Activated CD4-positive, alpha-beta T cell treated with anti-CD3 and anti-CD28 coated beads, Interleukin-2, amount 50 U/mL, for 1 hour (primary cell): ENCODE results near the gene NANP.
"Not testable (repeated sequence)": the region's sequence is repeated elsewhere in the genome, so short reads cannot be mapped to it uniquely, and the experiment has no call there.

Experiments used
- DNase-seq: peaks from one replicate; pipeline ENCODE4 v3.0.0-alpha.2; 2020

NANP gene

DNA sequence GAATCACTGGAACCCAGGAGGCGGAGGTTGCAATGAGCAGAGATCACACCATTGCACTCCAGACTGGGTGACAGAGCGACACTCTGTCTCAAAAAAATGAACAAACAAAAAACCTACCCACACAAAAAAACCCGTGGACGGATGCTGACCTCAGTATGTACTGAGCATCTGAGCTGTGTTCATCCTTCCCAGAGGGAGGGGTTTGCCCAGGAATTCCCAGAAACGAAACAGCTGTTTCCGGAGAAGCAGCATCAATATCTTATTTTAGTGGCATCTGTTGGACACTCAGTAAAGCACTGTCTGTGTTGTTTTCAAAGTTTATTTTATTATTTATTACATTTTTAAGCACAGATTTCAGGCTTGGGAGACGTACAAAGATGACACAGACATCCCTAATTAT is 18.7 kb downstream of the NANP start:
- no peak for DNase-seq

DNA sequence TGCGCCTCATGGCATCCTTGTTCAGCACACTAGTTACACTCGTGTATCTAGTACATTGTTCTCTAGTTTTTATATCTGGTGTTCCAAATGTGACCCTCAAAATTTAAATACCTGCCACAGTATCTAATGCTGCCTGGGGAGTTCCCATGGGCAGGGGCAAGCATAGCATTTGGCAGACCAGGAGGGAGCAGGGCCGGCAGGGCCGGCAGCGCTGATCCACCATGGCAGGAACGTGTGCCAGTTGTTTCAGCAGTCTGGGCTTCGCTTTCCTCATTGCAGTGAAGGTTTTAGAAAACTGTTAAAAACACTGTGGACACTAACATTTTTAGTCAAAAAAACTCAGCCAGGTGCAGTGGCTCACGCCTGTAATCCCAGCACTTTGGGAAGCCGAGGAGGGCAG is 19.2 kb downstream of the NANP start:
- no peak for DNase-seq

- DNase-seq: not testable (repeated sequence)
Measured at GRCh38 chr20:25602914-25603309, 20.9 kb downstream of the NANP start.

DNA sequence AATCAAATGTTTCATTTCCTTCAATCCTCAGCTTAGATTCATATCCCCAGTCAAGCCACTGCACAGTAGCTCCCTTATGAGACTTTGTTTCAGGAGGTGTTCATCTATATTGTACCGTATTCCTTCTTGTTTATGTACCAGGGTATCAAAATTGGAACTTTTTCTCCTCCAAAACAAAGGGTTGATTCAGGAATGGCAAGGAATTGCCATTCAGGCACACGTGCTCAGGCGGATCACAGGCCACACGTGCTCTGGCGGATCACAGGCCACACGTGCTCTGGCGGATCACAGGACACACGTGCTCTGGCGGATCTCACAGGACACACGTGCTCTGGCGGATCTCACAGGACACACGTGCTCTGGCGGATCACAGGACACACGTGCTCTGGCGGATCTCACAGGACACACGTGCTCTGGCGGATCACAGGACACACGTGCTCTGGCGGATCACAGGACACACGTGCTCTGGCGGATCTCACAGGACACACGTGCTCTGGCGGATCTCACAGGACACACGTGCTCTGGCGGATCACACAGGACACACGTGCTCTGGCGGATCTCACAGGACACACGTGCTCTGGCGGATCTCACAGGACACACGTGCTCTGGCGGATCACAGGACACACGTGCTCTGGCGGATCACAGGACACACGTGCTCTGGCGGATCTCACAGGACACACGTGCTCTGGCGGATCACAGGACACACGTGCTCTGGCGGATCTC is 21.5 kb downstream of the NANP start:
- not testable (repeated sequence) for DNase-seq

DNA sequence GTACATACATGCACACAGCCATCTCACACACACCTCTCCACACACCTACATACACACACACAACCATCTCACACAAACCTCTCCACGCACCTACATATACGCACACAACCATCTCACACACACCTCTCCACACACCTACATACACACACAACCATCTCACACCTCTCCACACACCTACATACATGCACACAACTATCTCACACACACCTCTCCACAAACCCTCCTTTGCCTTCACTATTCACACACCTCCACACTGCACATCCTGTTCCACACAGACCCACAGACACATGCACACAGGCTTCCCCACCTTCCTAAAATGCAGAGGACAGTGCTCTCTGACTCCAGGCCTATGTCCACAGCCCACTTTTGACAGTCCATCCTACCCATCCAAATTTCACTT is 22.2 kb downstream of the NANP start:
- DNase-seq: no peak

- DNase-seq: no peak
Measured at GRCh38 chr20:25600632-25601031, 23.2 kb downstream of the NANP start.

DNA sequence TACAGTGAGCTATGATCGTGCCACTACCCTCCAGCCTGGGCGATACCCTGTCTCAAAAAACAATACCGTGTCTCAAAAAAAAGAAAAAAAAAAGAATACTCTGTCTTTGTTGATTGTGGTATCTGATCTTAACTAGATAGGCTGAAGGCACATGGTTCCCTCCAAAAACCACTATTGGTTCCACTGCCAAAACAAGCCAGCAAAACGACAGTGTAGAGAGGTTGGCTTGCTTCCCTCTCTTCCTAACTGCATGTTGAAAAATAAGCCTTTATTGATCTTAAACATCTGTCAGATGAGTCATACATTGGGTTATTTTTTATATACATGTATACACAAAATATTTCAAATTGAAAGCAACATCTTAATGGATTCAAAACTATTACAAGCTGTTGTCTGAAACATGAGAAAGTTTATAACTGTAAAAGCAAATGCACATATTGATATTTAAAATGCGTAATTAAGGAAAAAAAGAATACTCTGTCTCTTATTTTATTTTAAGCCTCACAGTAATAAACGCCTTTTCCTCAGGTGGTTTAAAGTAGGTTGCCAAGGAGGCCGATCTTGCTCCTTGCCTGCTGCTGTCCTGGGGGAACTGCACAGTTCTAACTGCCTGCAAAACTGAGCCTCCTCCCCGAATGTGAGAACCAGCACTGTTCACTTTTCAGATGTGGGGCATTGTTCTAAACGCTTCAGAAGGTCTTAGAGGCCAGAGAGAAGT is 31.5 kb downstream of the NANP start:
- DNase-seq: no peak

DNA sequence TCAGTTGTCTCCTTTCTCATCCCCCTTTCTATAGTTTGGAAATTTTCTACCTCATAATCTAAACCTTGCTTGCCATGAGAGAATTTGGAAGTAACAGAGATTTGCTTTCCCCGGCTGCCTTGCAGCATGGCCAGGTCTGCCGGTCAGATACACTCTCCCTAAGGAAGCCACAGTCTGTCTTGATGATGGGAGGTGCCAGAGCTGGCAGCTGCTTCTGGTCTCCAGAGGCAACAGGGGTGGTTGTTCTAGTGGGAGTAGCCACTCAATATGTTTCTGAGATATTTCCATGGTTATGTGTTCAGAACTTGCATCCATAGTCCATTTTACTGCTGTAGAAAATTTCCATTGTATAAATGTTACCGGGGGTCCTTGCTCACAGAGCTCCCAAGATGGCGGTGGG is 33.0 kb downstream of the NANP start:
- not testable (repeated sequence) for DNase-seq

DNA sequence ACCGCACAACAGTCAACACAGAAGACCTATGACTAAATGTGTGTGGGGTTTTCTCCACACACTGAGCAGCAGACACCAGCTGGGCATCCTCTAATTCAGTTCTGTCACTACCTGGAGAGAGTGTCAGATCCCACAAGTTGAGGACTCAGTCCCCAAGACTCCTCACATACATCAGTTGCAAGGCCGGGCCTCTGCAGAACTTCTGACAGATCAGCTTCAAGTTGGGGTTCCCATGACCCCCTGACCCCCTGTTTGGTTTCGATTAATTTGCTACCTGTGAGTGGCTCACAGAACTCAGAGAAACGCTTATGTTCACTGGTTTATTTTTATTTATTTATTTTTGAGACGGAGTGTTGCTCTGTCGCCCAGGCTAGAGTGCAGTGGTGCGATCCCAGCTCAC is 35.3 kb downstream of the NANP start:
- no peak for DNase-seq

DNA sequence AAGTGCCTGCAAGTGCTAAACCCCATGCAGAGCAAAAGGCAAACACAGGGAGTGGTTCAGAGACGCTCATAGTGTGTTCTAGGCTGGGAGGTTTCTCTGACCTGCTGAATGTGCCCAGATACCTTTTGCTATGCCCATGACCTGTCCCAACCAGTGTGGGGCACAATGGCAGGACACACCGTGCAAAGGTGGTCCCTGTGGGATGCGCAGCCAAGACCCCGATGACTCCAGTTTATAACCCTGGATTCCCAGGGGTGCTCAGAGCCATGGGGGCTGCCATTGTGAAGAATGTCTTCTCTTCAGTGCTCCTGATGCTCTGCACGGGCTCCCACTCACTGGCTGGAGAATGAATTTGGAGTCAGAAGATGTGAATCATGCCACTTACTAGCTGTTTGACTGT is 36.3 kb downstream of the NANP start:
- no peak for DNase-seq

- DNase-seq: no peak
Measured at GRCh38 chr20:25586877-25587276, 36.9 kb downstream of the NANP start.

- peak; percentile 30 for DNase-seq
Measured at GRCh38 chr20:25584905-25585704, 38.7 kb downstream of the NANP start, which contains the start of gene NINL. Gene NINL (minus strand): TSS chr20:25585531. CDS start chr20:25526587, 58,944 bp downstream.

DNA sequence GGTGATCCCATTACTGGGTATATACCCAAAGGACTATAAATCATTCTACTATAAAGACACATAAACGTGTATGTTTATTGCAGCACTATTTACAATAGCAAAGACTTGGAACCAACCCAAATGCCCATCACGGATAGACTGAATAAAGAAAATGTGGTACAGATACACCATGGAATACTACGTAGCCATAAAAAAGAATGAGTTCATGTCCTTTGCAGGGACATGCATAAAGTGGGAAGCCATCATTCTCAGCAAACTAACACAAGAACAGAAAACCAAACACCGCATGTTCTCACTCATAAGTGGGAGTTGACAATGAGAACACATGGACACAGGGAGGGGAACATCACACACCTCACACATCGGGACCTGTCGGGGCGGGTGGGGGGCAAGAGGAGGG is 40.2 kb downstream of the NANP start:
- not testable (repeated sequence) for DNase-seq

GRCh38 chr20:25580711-25581110 is 43.1 kb downstream of the NANP start:
- no peak for DNase-seq

DNA sequence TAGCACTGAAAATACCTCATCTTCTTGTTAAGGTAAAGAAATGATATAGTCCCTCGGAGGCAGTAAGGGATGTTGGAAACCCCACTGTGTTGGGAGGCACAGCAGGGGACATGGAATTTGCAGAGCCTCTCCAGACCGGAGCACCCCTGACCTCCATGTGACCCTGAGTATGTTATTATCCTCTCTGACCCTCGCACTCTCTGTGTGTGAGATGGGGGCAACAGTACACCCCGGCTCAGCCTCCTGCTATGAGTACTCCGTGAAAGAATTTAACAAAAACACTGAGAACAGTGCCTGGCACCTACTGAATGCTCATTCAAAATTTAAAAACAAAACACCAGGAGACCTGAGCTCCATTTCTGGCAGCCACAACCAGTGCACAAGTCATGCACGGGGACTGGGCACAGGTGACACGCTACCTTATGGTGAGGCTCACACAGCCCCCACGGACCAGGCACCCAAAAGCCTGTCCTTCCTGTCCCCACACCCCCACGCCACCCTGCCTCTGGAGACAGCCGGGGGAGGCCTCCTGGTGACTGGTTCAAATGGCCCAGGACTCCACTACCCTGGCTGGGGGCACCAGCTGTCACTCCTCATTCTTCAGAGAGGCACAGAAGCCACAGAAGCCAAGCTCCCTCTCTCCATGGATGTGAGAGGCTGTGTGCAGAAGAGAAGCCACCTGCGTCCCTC is 44.6 kb downstream of the NANP start:
- no peak for DNase-seq

DNA sequence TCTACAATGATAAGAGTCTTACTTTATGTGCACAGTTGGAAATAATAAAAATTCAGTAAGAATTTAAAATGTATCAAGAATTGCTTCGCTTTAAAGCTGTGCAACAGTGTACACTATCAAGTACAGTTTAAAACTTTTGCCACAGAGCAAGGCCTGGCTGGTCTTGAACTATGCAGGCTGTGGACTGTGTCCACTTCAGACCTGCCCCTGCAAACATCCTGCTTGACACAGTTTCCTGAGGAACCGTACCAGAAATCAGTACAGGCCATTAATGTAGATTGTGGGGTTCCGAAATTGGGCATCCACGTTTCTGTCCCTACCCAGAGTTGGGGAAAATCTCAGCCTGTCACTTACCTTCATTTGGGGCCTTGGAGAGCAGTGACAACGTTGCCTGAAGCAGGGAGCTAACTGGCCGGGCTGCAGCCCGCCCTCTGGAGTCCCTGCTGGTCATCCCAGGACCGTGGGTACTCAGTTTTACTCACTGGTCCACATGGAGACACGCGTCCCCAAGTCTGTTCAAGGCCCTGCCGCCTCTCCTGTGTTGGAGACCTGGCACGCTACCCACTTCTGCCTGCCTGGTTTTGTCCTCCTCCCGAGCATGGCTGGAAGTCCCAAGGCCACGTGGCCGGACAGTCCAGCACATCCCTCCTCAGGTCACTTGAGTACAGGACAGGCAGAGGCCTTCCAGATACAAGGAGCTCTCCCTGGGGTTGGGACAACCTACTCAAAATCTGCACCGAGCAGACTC is 46.9 kb downstream of the NANP start:
- no peak for DNase-seq

DNA sequence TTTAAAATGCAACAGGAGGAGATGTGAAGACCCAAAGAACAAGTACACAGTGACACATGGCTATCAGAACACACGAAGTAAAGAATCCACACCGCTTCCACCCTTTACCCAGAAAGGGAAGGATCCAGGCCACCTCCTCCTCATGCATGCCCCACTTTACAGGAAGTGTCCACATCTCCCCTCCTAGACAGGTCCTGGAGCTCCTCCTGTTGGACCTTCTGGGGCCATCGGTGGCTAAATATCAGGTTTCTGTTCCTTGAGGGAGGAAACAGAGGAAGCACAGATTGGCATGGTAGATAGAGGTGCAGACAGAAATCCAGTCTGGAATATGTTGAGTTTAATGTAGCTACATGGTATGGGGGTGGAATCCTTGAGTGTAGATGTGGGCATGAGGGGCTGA is 49.4 kb downstream of the NANP start:
- DNase-seq: no peak

DNA sequence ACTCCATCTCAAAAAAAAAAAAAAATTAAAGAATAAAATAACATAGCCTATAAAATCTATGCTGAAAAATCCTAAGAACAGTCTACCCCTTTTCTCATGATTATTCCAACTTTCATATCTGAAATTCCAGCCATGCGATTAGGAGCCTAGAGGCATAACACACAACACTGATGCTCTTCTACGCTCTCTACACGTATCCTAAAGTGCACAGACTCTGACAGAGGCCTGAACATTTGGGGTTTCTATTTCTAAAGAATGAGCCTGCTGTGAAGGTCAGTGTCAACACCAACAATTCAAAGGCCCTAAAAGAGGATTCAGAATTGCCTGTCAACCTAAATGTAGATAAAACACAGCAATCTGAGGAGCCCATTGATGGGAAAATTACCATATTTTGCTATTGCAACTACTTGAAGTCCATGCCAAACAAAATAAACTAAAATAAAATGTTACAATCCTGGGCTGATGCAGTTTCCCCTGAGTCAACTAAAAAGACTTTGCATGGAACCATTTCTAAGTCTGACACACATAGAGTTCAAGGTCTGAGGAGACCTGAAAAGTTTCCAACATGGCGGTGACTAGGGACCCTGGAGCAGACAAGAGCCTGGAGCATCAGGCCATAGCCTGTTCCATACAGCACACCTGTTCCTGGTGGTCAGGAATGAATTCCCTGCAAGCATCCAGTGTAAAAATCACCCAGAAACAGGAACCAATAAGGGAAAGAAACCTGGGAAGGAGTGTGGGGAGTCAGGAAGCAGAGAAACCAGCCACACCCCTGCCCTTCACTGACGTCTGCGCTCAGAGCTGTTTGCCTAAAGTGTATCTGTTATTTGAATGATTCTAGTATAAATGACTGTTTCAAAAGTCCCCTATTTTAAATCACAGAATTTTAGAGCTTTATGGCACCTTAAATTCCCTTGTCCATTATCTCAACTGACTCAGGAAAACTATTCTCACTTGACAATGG is 50.2 kb downstream of the NANP start:
- DNase-seq: no peak

- no peak for DNase-seq
Measured at GRCh38 chr20:25571817-25572216, 52.0 kb downstream of the NANP start.

DNA sequence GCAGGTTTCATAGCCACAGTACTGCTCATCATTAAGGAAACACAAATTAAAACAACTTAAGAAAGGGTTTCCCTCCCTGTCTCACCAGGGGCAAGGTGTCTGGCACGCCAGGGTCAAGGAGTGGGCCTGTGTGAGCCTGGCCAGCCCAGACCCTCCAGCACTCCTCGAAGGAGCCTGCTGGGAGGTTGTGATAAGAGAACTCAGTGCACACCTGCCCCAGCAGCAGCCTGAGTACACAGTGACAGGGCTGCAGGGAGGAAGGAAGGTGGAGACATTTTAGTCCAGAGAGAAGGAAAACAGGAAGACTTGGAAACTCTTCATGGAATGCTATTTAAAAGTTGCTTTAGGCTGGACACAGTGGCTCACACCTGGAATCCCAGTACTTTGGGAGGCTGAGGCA is 52.6 kb downstream of the NANP start:
- no peak for DNase-seq

GRCh38 chr20:25570148-25570530 is 53.7 kb downstream of the NANP start:
- DNase-seq: no peak
